WTC11 (cell line): ENCODE data around the gene PPAN.

ENCODE experiments used
- CTCF ChIP-seq: fragments of 200-600 bp; IDR thresholded peaks from 2 replicates; pipeline ENCODE4 v1.8.0; 2022; ENCODE audit warnings: antibody characterized with exemption
- E2F5 ChIP-seq: sonication (generic); formaldehyde crosslinking; IDR thresholded peaks from 2 replicates; pipeline ENCODE4 v1.8.1; 2022; ENCODE audit warnings: mild to moderate bottlenecking, moderate library complexity, missing genetic modification reagents
- FOXP1 ChIP-seq: sonication (generic); formaldehyde crosslinking; IDR thresholded peaks from 2 replicates; pipeline ENCODE4 v1.8.0; 2022; ENCODE audit warnings: missing genetic modification reagents, mild to moderate bottlenecking, moderate library complexity, borderline replicate concordance
- IRF2 ChIP-seq: sonication (generic); formaldehyde crosslinking; IDR thresholded peaks from 2 replicates; pipeline ENCODE4 v1.8.0; 2022; ENCODE audit warnings: low read depth, missing genetic modification reagents, borderline replicate concordance
- RELA ChIP-seq: sonication (generic); formaldehyde crosslinking; IDR thresholded peaks from 2 replicates; pipeline ENCODE4 v1.8.1; 2022; ENCODE audit warnings: missing genetic modification reagents, mild to moderate bottlenecking, borderline replicate concordance
- TCF7 ChIP-seq: sonication (generic); formaldehyde crosslinking; IDR thresholded peaks from 2 replicates; pipeline ENCODE4 v1.8.0; 2022; ENCODE audit warnings: mild to moderate bottlenecking, low read depth, missing genetic modification reagents, moderate library complexity
- USF1 ChIP-seq: sonication (generic); formaldehyde crosslinking; IDR thresholded peaks from 2 replicates; pipeline ENCODE4 v1.8.0; 2022; ENCODE audit warnings: mild to moderate bottlenecking, missing genetic modification reagents
- ZNF416 ChIP-seq: fragments of 250-450 bp; sonication (Bioruptor Pico); IDR thresholded peaks from 2 replicates; pipeline ENCODE4 v1.9.0; 2021; ENCODE audit warnings: mild to moderate bottlenecking, inconsistent platforms
- TF ChIP-seq, protein P1 (sequence below): fragments of 250-450 bp; sonication (Bioruptor Pico); IDR thresholded peaks from 2 replicates; pipeline ENCODE4 v1.9.0; 2021; ENCODE audit warnings: mild to moderate bottlenecking

DNA sequence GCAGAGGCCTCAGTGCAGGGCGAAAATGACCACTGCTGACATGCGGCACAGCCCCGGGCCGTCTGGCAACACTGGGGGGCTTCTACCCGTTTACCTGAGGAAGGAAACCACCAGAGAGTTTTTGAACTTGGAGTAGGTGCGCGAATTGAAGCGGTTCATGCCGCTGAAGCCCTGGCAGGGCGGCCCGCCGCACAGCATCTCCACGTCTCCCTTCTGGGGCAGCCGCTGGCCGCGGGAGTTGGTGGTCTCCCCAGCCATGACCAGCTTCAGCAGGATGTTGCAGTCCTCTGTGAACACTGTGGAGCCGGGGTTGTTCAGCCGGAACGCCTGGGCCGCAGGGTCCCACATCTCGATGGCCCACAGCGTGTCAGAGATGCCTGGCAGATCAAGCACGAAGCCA, 33.8 kb downstream of the PPAN start:
- no peak for TF ChIP-seq ZNF416 (CRISPR knock-in tag)
- TF ChIP-seq CTCF = no peak
- no peak for TF ChIP-seq IRF2
- no peak for TF ChIP-seq RELA
- TF ChIP-seq FOXP1 (CRISPR knock-in tag) = no peak
- no peak for TF ChIP-seq USF1 (CRISPR knock-in tag)
- TF ChIP-seq, protein P1, sequence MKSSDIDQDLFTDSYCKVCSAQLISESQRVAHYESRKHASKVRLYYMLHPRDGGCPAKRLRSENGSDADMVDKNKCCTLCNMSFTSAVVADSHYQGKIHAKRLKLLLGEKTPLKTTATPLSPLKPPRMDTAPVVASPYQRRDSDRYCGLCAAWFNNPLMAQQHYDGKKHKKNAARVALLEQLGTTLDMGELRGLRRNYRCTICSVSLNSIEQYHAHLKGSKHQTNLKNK (CRISPR knock-in tag) = no peak
- TF ChIP-seq E2F5 = no peak
- TF ChIP-seq TCF7 (CRISPR knock-in tag) = no peak
